ENCODE measurements around the gene FCN3. TPM values are rescaled to one million over a fixed set of nuclear protein-coding genes. Genes with fewer than 3 reads are reported as not detected.

The FCN3 gene
- polyA plus RNA-seq, 4 donors: 0.06 to 3.6 (median 1.3) TPM

- no peak overlapping the region for H3K4me3 ChIP-seq (ENCODE audit: low read depth in 1 of 3, low read length in 3 of 3)
- 85 to 91% (median 86%) methylated on average over 13 of the region's 13 CpGs for WGBS, 3 donors
- DNase-seq: no peak
- H3K27me3 ChIP-seq (ENCODE audit: control insufficient read depth in 3 of 3, insufficient read depth in 3 of 3, low read length in 3 of 3): peaks cover 0 to 34% (median 0%) of the 10 kb centered on the region in 3 donors
- H3K27ac ChIP-seq (ENCODE audit: low read depth in 1 of 3, low read length in 2 of 3): no peak overlapping the region
- H3K36me3 ChIP-seq (ENCODE audit: control insufficient read depth in 3 of 3, insufficient read depth in 2 of 3, low read depth in 1 of 3, low read length in 3 of 3): peaks cover 0 to 15% (median 4%) of the 10 kb centered on the region in 3 donors
- peaks cover 0 to 30% (median 0%) of the 10 kb centered on the region in 3 donors for H3K4me1 ChIP-seq (ENCODE audit: control insufficient read depth in 3 of 3, insufficient read depth in 2 of 3, low read depth in 1 of 3, low read length in 2 of 3)
- no peak for FAIRE-seq
- no peaks in the 10 kb centered on the region for H3K9me3 ChIP-seq (ENCODE audit: control insufficient read depth in 2 of 2, insufficient read depth in 1 of 2, low read depth in 1 of 2, low read length in 1 of 2)
Measured at GRCh38 chr1:27356277-27356618, 18.4 kb downstream of the FCN3 start.

GRCh38 chr1:27355683-27356082 lies 18.9 kb downstream of the FCN3 start:
- FAIRE-seq (no peak), DNase-seq (no peak)
- H3K9me3 ChIP-seq (ENCODE audit: control insufficient read depth in 2 of 2, insufficient read depth in 1 of 2, low read depth in 1 of 2, low read length in 1 of 2): no peaks in the 10 kb centered on the region
- peaks cover 0 to 35% (median 0%) of the 10 kb centered on the region in 3 donors for H3K4me1 ChIP-seq (ENCODE audit: control insufficient read depth in 3 of 3, insufficient read depth in 2 of 3, low read depth in 1 of 3, low read length in 2 of 3)
- H3K4me3 ChIP-seq (ENCODE audit: low read depth in 1 of 3, low read length in 3 of 3): no peak overlapping the region
- 86 to 91% (median 89%) methylated on average over 5 of the region's 5 CpGs for WGBS, 3 donors
- peaks cover 0 to 33% (median 0%) of the 10 kb centered on the region in 3 donors for H3K27me3 ChIP-seq (ENCODE audit: control insufficient read depth in 3 of 3, insufficient read depth in 3 of 3, low read length in 3 of 3)
- H3K36me3 ChIP-seq (ENCODE audit: control insufficient read depth in 3 of 3, insufficient read depth in 2 of 3, low read depth in 1 of 3, low read length in 3 of 3): peaks cover 0 to 15% (median 4%) of the 10 kb centered on the region in 3 donors
- H3K27ac ChIP-seq (ENCODE audit: low read depth in 1 of 3, low read length in 2 of 3): no peak overlapping the region

GRCh38 chr1:27353629-27354028 lies 21.0 kb downstream of the FCN3 start:
- H3K27ac ChIP-seq (ENCODE audit: low read depth in 1 of 3, low read length in 2 of 3): no peak overlapping the region
- peaks cover 0 to 15% (median 4%) of the 10 kb centered on the region in 3 donors for H3K36me3 ChIP-seq (ENCODE audit: control insufficient read depth in 3 of 3, insufficient read depth in 2 of 3, low read depth in 1 of 3, low read length in 3 of 3)
- peaks cover 0 to 42% (median 5%) of the 10 kb centered on the region in 3 donors for H3K4me1 ChIP-seq (ENCODE audit: control insufficient read depth in 3 of 3, insufficient read depth in 2 of 3, low read depth in 1 of 3, low read length in 2 of 3)
- 72 to 83% (median 78%) methylated on average over 3 of the region's 3 CpGs for WGBS, 3 donors
- no peak overlapping the region for H3K4me3 ChIP-seq (ENCODE audit: low read depth in 1 of 3, low read length in 3 of 3)
- no peak for DNase-seq
- no peak for FAIRE-seq
- H3K9me3 ChIP-seq (ENCODE audit: control insufficient read depth in 2 of 2, insufficient read depth in 1 of 2, low read depth in 1 of 2, low read length in 1 of 2): no peaks in the 10 kb centered on the region
- H3K27me3 ChIP-seq (ENCODE audit: control insufficient read depth in 3 of 3, insufficient read depth in 3 of 3, low read length in 3 of 3): peaks cover 0 to 29% (median 0%) of the 10 kb centered on the region in 3 donors

- peaks cover 0 to 42% (median 5%) of the 10 kb centered on the region in 3 donors for H3K4me1 ChIP-seq (ENCODE audit: control insufficient read depth in 3 of 3, insufficient read depth in 2 of 3, low read depth in 1 of 3, low read length in 2 of 3)
- no peak for FAIRE-seq
- WGBS, 3 donors: 85 to 90% (median 88%) methylated on average over 13 of the region's 13 CpGs
Measured at GRCh38 chr1:27353166-27353565, 21.5 kb downstream of the FCN3 start.

GRCh38 chr1:27351541-27352107 lies 23.0 kb downstream of the FCN3 start:
- H3K36me3 ChIP-seq (ENCODE audit: control insufficient read depth in 3 of 3, insufficient read depth in 2 of 3, low read depth in 1 of 3, low read length in 3 of 3): peaks cover 0 to 15% (median 1%) of the 10 kb centered on the region in 3 donors
- peak overlapping the region in 1 of 3 donors; percentile 37 for H3K4me3 ChIP-seq (ENCODE audit: low read depth in 1 of 3, low read length in 3 of 3)
- FAIRE-seq (no peak), DNase-seq (peak; percentile 67 to 70)
- no peak overlapping the region for H3K27ac ChIP-seq (ENCODE audit: low read depth in 1 of 3, low read length in 2 of 3)
- WGBS, 3 donors: 25 to 51% (median 41%) methylated on average over 8 of the region's 8 CpGs
- H3K27me3 ChIP-seq (ENCODE audit: control insufficient read depth in 3 of 3, insufficient read depth in 3 of 3, low read length in 3 of 3): peaks cover 0 to 18% (median 0%) of the 10 kb centered on the region in 3 donors
- peaks cover 0 to 33% (median 5%) of the 10 kb centered on the region in 3 donors for H3K4me1 ChIP-seq (ENCODE audit: control insufficient read depth in 3 of 3, insufficient read depth in 2 of 3, low read depth in 1 of 3, low read length in 2 of 3)
- no peaks in the 10 kb centered on the region for H3K9me3 ChIP-seq (ENCODE audit: control insufficient read depth in 2 of 2, insufficient read depth in 1 of 2, low read depth in 1 of 2, low read length in 1 of 2)

More at GRCh38 chr1:27353166-27353565, 21.5 kb downstream of the FCN3 start:
- Histone ChIP-seq H3K27ac (ENCODE audit: low read depth in 1 of 3, low read length in 2 of 3) (no peak overlapping the region), H3K9me3 (ENCODE audit: control insufficient read depth in 2 of 2, insufficient read depth in 1 of 2, low read depth in 1 of 2, low read length in 1 of 2) (no peaks in the 10 kb centered on the region), H3K36me3 (ENCODE audit: control insufficient read depth in 3 of 3, insufficient read depth in 2 of 3, low read depth in 1 of 3, low read length in 3 of 3) (peaks cover 0 to 15% (median 4%) of the 10 kb centered on the region in 3 donors), H3K4me3 (ENCODE audit: low read depth in 1 of 3, low read length in 3 of 3) (no peak overlapping the region), H3K27me3 (ENCODE audit: control insufficient read depth in 3 of 3, insufficient read depth in 3 of 3, low read length in 3 of 3) (peaks cover 0 to 24% (median 0%) of the 10 kb centered on the region in 3 donors)
- DNase-seq: no peak

GRCh38 chr1:27350663-27351540 lies 23.7 kb downstream of the FCN3 start:
- no peaks in the 10 kb centered on the region for H3K9me3 ChIP-seq (ENCODE audit: control insufficient read depth in 2 of 2, insufficient read depth in 1 of 2, low read depth in 1 of 2, low read length in 1 of 2)
- H3K27me3 ChIP-seq (ENCODE audit: control insufficient read depth in 3 of 3, insufficient read depth in 3 of 3, low read length in 3 of 3): peaks cover 0 to 18% (median 0%) of the 10 kb centered on the region in 3 donors
- no peak overlapping the region for H3K27ac ChIP-seq (ENCODE audit: low read depth in 1 of 3, low read length in 2 of 3)
- DNase-seq: peak; percentile 47 to 69
- peak overlapping the region in 2 of 3 donors; percentile 4 to 37 for H3K4me3 ChIP-seq (ENCODE audit: low read depth in 1 of 3, low read length in 3 of 3)
- H3K36me3 ChIP-seq (ENCODE audit: control insufficient read depth in 3 of 3, insufficient read depth in 2 of 3, low read depth in 1 of 3, low read length in 3 of 3): peaks cover 0 to 21% (median 0%) of the 10 kb centered on the region in 3 donors
- peaks cover 0 to 30% (median 5%) of the 10 kb centered on the region in 3 donors for H3K4me1 ChIP-seq (ENCODE audit: control insufficient read depth in 3 of 3, insufficient read depth in 2 of 3, low read depth in 1 of 3, low read length in 2 of 3)
- 13 to 37% (median 28%) methylated on average over 56 to 62 of the region's 62 CpGs for WGBS, 3 donors
- no peak for FAIRE-seq

- DNase-seq: peak; percentile 77 to 89
- Histone ChIP-seq H3K9me3 (ENCODE audit: control insufficient read depth in 2 of 2, insufficient read depth in 1 of 2, low read depth in 1 of 2, low read length in 1 of 2) (no peaks in the 10 kb centered on the region), H3K36me3 (ENCODE audit: control insufficient read depth in 3 of 3, insufficient read depth in 2 of 3, low read depth in 1 of 3, low read length in 3 of 3) (peaks cover 0 to 13% (median 0%) of the 10 kb centered on the region in 3 donors), H3K27me3 (ENCODE audit: control insufficient read depth in 3 of 3, insufficient read depth in 3 of 3, low read length in 3 of 3) (peaks cover 0 to 18% (median 0%) of the 10 kb centered on the region in 3 donors), H3K4me3 (ENCODE audit: low read depth in 1 of 3, low read length in 3 of 3) (peak overlapping the region in 2 of 3 donors; percentile 45 to 47), H3K4me1 (ENCODE audit: control insufficient read depth in 3 of 3, insufficient read depth in 2 of 3, low read depth in 1 of 3, low read length in 2 of 3) (peaks cover 0 to 30% (median 5%) of the 10 kb centered on the region in 3 donors), H3K27ac (ENCODE audit: low read depth in 1 of 3, low read length in 2 of 3) (no peak overlapping the region)
- FAIRE-seq: no peak
- WGBS, 3 donors: 18 to 35% (median 35%) methylated on average over 79 to 84 of the region's 84 CpGs
Measured at GRCh38 chr1:27349784-27350662, 24.6 kb downstream of the FCN3 start.
